ENCODE data around the gene ACBD6.
A peak's percentile ranks its signal among the peaks of the same experiment; 100 is the strongest.

ACBD6 gene

DNA sequence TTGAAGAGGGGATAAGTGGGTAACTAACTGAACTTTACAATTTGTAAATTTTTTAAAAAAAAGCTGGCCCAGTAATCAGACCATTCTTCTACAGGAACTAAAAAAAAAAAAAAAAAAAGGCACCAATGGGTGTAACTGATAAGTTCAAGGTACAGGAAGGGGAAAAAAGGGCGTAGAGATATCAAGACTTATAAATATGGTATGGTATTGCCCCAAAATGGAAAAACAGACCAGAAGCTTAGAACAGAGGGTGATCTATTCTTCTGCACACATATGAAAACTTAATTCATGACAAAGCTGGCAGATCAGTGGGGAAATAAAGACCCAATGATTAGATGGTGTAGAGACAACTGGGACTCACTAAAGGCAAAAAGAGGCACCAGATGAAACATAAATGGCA lies 213.4 kb downstream of the ACBD6 start:
- Histone ChIP-seq H3K9ac (ENCODE audit: insufficient read length) (peak overlapping the region; percentile 66), H3K27ac (peak overlapping the region; percentile 94), H3K9me3 (ENCODE audit: low read depth, low read length) (no peaks in the 10 kb centered on the region), H3K36me3 (ENCODE audit: insufficient read depth, low read length) (peaks cover 11% of the 10 kb centered on the region), H3K4me3 (no peak overlapping the region)
- DNase-seq (ENCODE audit: low read depth, low spot score), result no peak
- TF ChIP-seq EZH2 (IDR thresholded peaks at IDR 0.05) (no peak), POLR2AphosphoS5 (IDR thresholded peaks at IDR 0.05; ENCODE audit: borderline replicate concordance, low read depth, low read length) (no peak), FOXP2 (optimal IDR thresholded peaks at IDR 0.05; ENCODE audit: control extremely low read depth, extremely low read length, insufficient read depth) (no peak)

DNA sequence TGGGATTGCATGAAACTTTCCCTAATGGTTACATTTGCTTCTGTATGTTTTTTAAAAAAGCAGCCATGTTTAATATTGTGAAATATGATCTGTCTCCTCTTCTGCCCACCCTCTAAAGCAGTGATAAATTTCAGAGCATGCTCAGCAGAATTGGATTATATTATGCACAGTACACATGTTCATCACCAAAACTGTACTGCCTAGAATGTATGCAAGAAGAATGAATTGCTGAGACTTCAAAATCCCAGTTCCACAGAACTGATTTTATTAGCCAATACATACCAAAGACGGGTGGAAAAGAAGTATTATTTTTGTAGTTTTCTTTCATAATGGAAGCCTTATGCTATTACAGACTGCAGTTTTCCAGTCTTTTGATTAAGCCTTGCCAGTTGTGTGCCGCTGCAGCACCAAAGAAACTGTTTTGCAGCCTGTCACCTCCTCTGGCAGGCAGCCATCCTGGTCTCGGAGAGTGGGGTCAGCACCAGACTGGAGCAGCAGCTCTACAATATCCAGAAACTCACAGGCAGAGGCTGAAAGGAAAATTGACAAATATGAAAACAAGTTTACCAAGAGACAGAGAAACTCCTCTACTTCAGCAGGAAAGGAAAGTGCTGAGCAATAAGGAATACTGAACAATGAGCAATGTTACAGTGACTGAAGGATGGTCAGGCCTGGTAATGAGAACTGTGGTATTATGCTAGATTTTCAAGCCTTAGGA lies 214.2 kb downstream of the ACBD6 start:
- Histone ChIP-seq H3K27ac (peak overlapping the region; percentile 94), H3K9ac (ENCODE audit: insufficient read length) (peak overlapping the region; percentile 66), H3K36me3 (ENCODE audit: insufficient read depth, low read length) (peaks cover 11% of the 10 kb centered on the region), H3K4me3 (peak overlapping the region; percentile 72), H3K9me3 (ENCODE audit: low read depth, low read length) (no peaks in the 10 kb centered on the region)
- DNase-seq (ENCODE audit: low read depth, low spot score), result peak; percentile 22
- no peak for TF ChIP-seq POLR2AphosphoS5 (IDR thresholded peaks at IDR 0.05; ENCODE audit: borderline replicate concordance, low read depth, low read length)
- TF ChIP-seq FOXP2 (optimal IDR thresholded peaks at IDR 0.05; ENCODE audit: control extremely low read depth, extremely low read length, insufficient read depth), result no peak
- TF ChIP-seq EZH2 (IDR thresholded peaks at IDR 0.05), result no peak

DNA sequence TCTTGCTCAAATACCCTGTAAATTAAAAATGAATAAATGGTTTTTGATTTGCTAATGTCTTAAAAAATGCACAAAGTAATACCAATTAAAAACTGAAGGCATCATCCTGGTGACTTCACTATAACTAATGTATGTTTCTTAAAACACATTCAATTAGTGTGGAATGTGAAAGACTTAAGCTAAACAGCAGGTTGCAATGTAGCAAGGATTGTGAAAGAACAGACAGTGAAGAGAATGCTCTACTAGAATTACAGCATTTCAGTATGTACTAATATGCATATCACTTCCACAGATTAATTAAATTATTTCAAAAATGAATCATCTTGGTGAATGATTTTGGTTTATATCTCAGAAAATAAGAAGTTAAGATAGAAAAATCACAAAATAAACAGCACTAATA lies 216.0 kb downstream of the ACBD6 start:
- DNase-seq (ENCODE audit: low read depth, low spot score), result no peak
- TF ChIP-seq EZH2 (IDR thresholded peaks at IDR 0.05), result no peak
- no peak for TF ChIP-seq POLR2AphosphoS5 (IDR thresholded peaks at IDR 0.05; ENCODE audit: borderline replicate concordance, low read depth, low read length)
- TF ChIP-seq FOXP2 (optimal IDR thresholded peaks at IDR 0.05; ENCODE audit: control extremely low read depth, extremely low read length, insufficient read depth), result no peak
- no peak overlapping the region for H3K9ac ChIP-seq (ENCODE audit: insufficient read length)
- H3K4me3 ChIP-seq, result no peak overlapping the region
- no peaks in the 10 kb centered on the region for H3K9me3 ChIP-seq (ENCODE audit: low read depth, low read length)
- no peak overlapping the region for H3K27ac ChIP-seq
- H3K36me3 ChIP-seq (ENCODE audit: insufficient read depth, low read length), result peaks cover 11% of the 10 kb centered on the region

DNA sequence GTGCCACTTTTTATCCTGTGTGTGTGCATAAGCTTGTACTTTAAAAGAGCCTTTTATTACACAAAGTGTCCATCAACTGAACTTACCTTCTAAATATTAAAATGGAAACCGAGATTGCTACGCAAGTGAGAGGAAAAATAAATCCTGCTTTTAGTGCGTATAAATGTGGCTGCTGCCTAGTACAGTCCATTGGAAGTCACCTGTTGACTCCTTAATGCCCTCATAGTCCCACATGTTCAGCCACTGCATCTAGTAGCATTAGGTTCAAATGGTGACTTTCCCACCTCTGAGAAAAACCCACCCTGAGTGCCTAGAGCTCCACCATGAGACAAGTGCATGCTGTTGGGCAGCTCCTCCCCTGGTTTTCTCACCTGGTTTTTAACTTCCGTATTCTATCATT lies 219.3 kb downstream of the ACBD6 start:
- H3K36me3 ChIP-seq (ENCODE audit: insufficient read depth, low read length), result peaks cover 18% of the 10 kb centered on the region
- no peak overlapping the region for H3K4me3 ChIP-seq
- H3K9ac ChIP-seq (ENCODE audit: insufficient read length), result no peak overlapping the region
- H3K27ac ChIP-seq, result no peak overlapping the region
- H3K9me3 ChIP-seq (ENCODE audit: low read depth, low read length), result no peaks in the 10 kb centered on the region
- no peak for DNase-seq (ENCODE audit: low read depth, low spot score)
- TF ChIP-seq POLR2AphosphoS5 (IDR thresholded peaks at IDR 0.05; ENCODE audit: borderline replicate concordance, low read depth, low read length) (no peak), FOXP2 (optimal IDR thresholded peaks at IDR 0.05; ENCODE audit: control extremely low read depth, extremely low read length, insufficient read depth) (no peak), EZH2 (IDR thresholded peaks at IDR 0.05) (no peak)

DNA sequence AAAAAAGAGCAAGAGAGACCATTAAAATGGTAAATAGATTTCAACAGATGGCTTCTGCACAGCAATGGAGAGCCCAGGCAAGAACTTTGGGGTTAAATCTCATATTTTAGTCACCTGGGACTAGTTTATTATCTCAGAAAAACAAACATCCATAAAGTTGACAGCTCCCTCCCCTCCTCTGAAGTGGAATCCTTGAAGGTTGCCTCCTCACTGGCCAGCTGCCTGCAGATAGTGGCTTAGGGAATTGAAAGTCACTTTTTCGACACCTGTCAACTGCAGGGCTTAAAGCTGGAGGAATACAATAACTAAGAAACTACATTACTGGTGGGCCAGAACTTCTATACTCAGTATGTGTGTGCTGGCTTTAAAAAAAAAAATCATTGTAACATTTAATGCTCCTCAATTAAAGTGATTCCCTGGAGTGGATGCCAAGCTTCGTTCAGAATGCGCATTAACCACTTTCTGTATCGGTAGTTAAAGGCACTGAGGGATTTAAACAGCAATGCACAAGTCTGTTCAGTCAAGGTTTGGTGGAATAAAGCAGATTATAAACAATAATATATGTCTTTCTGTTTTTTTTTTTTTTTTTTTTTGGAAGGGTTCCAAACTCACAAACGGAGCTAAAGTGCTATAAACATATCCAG lies 219.9 kb downstream of the ACBD6 start:
- Histone ChIP-seq H3K36me3 (ENCODE audit: insufficient read depth, low read length) (peaks cover 18% of the 10 kb centered on the region), H3K27ac (no peak overlapping the region), H3K9ac (ENCODE audit: insufficient read length) (no peak overlapping the region), H3K4me3 (no peak overlapping the region), H3K9me3 (ENCODE audit: low read depth, low read length) (no peaks in the 10 kb centered on the region)
- no peak for TF ChIP-seq FOXP2 (optimal IDR thresholded peaks at IDR 0.05; ENCODE audit: control extremely low read depth, extremely low read length, insufficient read depth)
- TF ChIP-seq POLR2AphosphoS5 (IDR thresholded peaks at IDR 0.05; ENCODE audit: borderline replicate concordance, low read depth, low read length), result no peak
- TF ChIP-seq EZH2 (IDR thresholded peaks at IDR 0.05), result no peak
- DNase-seq (ENCODE audit: low read depth, low spot score), result no peak

DNA sequence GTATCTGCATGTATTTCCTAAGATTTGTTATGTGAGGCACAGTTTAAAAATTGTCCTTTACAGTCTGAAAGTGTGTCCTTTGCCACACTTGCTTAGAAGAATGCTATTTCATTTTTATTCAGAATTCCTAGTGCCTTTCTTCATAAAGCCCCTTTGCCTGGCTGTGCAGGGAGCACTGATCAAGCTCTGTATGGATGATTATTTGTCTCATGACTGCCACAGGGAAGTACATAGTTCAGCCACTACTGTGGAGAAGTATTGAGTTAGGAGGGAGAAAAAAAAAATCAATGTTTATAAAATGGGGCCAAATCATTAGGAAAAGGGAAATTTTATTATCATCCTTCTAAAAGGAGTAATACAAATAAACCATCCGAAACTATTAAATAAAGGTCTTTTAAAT lies 220.9 kb downstream of the ACBD6 start:
- DNase-seq (ENCODE audit: low read depth, low spot score), result no peak
- Histone ChIP-seq H3K27ac (no peak overlapping the region), H3K36me3 (ENCODE audit: insufficient read depth, low read length) (peaks cover 11% of the 10 kb centered on the region), H3K9ac (ENCODE audit: insufficient read length) (no peak overlapping the region), H3K4me3 (no peak overlapping the region), H3K9me3 (ENCODE audit: low read depth, low read length) (no peaks in the 10 kb centered on the region)
- TF ChIP-seq FOXP2 (optimal IDR thresholded peaks at IDR 0.05; ENCODE audit: control extremely low read depth, extremely low read length, insufficient read depth), result no peak
- no peak for TF ChIP-seq EZH2 (IDR thresholded peaks at IDR 0.05)
- no peak for TF ChIP-seq POLR2AphosphoS5 (IDR thresholded peaks at IDR 0.05; ENCODE audit: borderline replicate concordance, low read depth, low read length)

DNA sequence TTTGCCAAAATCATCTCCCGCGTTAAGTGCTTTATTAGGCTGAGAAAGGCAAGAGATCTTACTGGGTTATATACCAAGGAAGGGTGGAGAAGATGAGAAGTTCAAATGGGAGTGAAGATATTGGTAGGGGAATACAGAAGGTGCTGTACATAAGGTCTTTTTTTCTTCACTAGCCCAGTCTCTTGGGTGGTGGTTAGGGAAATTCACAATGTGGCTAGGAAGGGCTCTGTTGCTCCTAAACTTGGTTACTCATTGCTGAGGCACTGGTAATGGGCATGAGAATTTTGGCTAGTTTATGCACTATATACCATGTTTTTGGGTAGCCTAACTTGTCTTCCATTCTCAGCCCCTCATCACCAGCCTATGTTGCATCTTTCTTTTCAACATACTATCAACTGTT lies 221.8 kb downstream of the ACBD6 start:
- Histone ChIP-seq H3K27ac (no peak overlapping the region), H3K36me3 (ENCODE audit: insufficient read depth, low read length) (peaks cover 9% of the 10 kb centered on the region), H3K9ac (ENCODE audit: insufficient read length) (no peak overlapping the region), H3K9me3 (ENCODE audit: low read depth, low read length) (no peaks in the 10 kb centered on the region), H3K4me3 (no peak overlapping the region)
- DNase-seq (ENCODE audit: low read depth, low spot score), result no peak
- TF ChIP-seq FOXP2 (optimal IDR thresholded peaks at IDR 0.05; ENCODE audit: control extremely low read depth, extremely low read length, insufficient read depth) (no peak), POLR2AphosphoS5 (IDR thresholded peaks at IDR 0.05; ENCODE audit: borderline replicate concordance, low read depth, low read length) (no peak), EZH2 (IDR thresholded peaks at IDR 0.05) (no peak)

DNA sequence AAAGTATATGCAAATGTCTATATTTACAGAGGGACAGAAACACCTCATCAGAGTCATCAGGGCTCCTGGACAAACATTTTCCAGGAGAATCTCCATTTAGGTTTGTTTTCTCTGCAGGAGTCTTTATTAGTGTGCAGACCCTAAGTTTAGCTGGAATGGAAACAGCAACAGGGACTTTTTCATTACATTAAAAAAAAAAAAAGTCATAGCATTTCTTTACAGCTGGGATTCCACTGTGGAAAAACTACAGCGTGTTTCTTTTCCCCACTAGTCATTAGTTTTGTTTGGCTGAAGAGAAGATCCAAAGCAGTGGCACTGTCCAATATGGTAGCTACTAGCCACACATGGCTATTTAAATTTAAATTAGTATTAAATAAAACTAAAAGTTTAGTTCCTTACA lies 222.7 kb downstream of the ACBD6 start:
- no peak overlapping the region for H3K9ac ChIP-seq (ENCODE audit: insufficient read length)
- no peak overlapping the region for H3K4me3 ChIP-seq
- TF ChIP-seq POLR2AphosphoS5 (IDR thresholded peaks at IDR 0.05; ENCODE audit: borderline replicate concordance, low read depth, low read length) (no peak), EZH2 (IDR thresholded peaks at IDR 0.05) (no peak), FOXP2 (optimal IDR thresholded peaks at IDR 0.05; ENCODE audit: control extremely low read depth, extremely low read length, insufficient read depth) (no peak)
- no peak overlapping the region for H3K27ac ChIP-seq
- no peaks in the 10 kb centered on the region for H3K9me3 ChIP-seq (ENCODE audit: low read depth, low read length)
- peaks cover 9% of the 10 kb centered on the region for H3K36me3 ChIP-seq (ENCODE audit: insufficient read depth, low read length)
- DNase-seq (ENCODE audit: low read depth, low spot score), result no peak
